Measurements from ENCODE around the gene ACOT7.
"Not testable (repeated sequence)": the region's sequence is repeated elsewhere in the genome, so short reads cannot be mapped to it uniquely, and the experiment has no call there.

The ACOT7 gene

GRCh38 chr1:6219641-6220040, 173.9 kb downstream of the ACOT7 start:
- not testable (repeated sequence) for DNase-seq

- no peak for DNase-seq
Observed at GRCh38 chr1:6218375-6219164, 175.0 kb downstream of the ACOT7 start.

Data from NCI-H524 treated with DMSO at 0.1 percent for 48 hours (cell line).